ENCODE measurements around the gene ZSCAN23.

GRCh38 chr6:28462401-28462800 is 19.1 kb upstream of the ZSCAN23 start:
- TF ChIP-seq SMC3 (conservative IDR thresholded peaks at IDR 0.05; ENCODE audit: poor library complexity) (no peak), TAF1 (IDR thresholded peaks at IDR 0.05; ENCODE audit: low read depth) (no peak), POLR2AphosphoS5 (IDR thresholded peaks at IDR 0.05) (peak; percentile 45), MXI1 (conservative IDR thresholded peaks at IDR 0.05; ENCODE audit: poor library complexity, severe bottlenecking) (no peak), CTCF (IDR thresholded peaks at IDR 0.05; ENCODE audit: poor library complexity, severe bottlenecking) (no peak), EZH2 (IDR thresholded peaks at IDR 0.05; ENCODE audit: borderline replicate concordance, insufficient read depth, low read length, poor library complexity, severe bottlenecking) (no peak), RAD21 (conservative IDR thresholded peaks at IDR 0.05) (no peak)

All from neural cell (in vitro differentiated cells).